ENCODE measurements around the gene EPN2. TPM values are rescaled to one million over a fixed set of nuclear protein-coding genes. Genes with fewer than 3 reads are reported as not detected.

The EPN2 gene
- total RNA-seq, 1 experiment from 2014 or later: 57.8 TPM

- H3T11ph ChIP-seq (ENCODE audit: low read length): no peak overlapping the region
- H4K5ac ChIP-seq (ENCODE audit: insufficient read length, low read depth, low read length): no peak overlapping the region
- H3K79me2 ChIP-seq (ENCODE audit: insufficient read depth, low read length): peaks cover 4% of the 10 kb centered on the region; the same call in 1 of the 2 replicates
- Mint-ChIP-seq H3K27me3 (ENCODE audit: low read depth) (no peaks in the 10 kb centered on the region), H3K4me1 (peaks cover 37 to 45% of the 10 kb centered on the region in 2 experiments), H3K36me3 (ENCODE audit: insufficient read depth in 1 of 3, low read depth in 3 of 3) (peaks cover 5 to 26% (median 6%) of the 10 kb centered on the region in 3 experiments; a peak in 6 of 7 replicates), H3K9me3 (no peaks in the 10 kb centered on the region), H3K27ac (peak overlapping the region in 2 of 3 experiments; percentile 24 to 42; a peak in 2 of 7 replicates), H3K4me3 (peak overlapping the region in 1 of 2 experiments; percentile 15; a peak in 1 of 5 replicates)
- no peak overlapping the region for H2BK5ac ChIP-seq (ENCODE audit: insufficient read length, low read length)
- TF ChIP-seq, protein P1, sequence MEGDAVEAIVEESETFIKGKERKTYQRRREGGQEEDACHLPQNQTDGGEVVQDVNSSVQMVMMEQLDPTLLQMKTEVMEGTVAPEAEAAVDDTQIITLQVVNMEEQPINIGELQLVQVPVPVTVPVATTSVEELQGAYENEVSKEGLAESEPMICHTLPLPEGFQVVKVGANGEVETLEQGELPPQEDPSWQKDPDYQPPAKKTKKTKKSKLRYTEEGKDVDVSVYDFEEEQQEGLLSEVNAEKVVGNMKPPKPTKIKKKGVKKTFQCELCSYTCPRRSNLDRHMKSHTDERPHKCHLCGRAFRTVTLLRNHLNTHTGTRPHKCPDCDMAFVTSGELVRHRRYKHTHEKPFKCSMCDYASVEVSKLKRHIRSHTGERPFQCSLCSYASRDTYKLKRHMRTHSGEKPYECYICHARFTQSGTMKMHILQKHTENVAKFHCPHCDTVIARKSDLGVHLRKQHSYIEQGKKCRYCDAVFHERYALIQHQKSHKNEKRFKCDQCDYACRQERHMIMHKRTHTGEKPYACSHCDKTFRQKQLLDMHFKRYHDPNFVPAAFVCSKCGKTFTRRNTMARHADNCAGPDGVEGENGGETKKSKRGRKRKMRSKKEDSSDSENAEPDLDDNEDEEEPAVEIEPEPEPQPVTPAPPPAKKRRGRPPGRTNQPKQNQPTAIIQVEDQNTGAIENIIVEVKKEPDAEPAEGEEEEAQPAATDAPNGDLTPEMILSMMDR (conservative IDR thresholded peaks at IDR 0.05): peak; percentile 39; the same call in 2 of the 3 replicates
- no peak overlapping the region for H2BK15ac ChIP-seq (ENCODE audit: low read depth, low read length)
- H3K79me1 ChIP-seq (ENCODE audit: insufficient read depth, low read depth, low read length, poor library complexity, severe bottlenecking): peaks cover 4% of the 10 kb centered on the region
- H4K91ac ChIP-seq (ENCODE audit: insufficient read length, low read depth, low read length): no peak overlapping the region
- no peak overlapping the region for H3K9ac ChIP-seq (ENCODE audit: extremely low read depth, insufficient read length, low read length)
- H2BK12ac ChIP-seq (ENCODE audit: insufficient read length, low read depth, low read length): no peak overlapping the region
- H2BK20ac ChIP-seq (ENCODE audit: low read depth, low read length, poor library complexity, severe bottlenecking): no peak overlapping the region
- H3K23ac ChIP-seq (ENCODE audit: insufficient read length, low read depth, low read length): no peak overlapping the region
- no peak overlapping the region; the same call in 1 of the 2 replicates for H3K14ac ChIP-seq (ENCODE audit: insufficient read depth, low read length)
- no peak overlapping the region for H3K56ac ChIP-seq (ENCODE audit: insufficient read length, low read depth, low read length)
- no peak overlapping the region for H4K8ac ChIP-seq (replicated peaks; ENCODE audit: insufficient read length, low read depth, low read length)
- no peaks in the 10 kb centered on the region for H3K23me2 ChIP-seq (ENCODE audit: insufficient read length, low read depth, low read length, poor library complexity, severe bottlenecking)
- WGBS (ENCODE audit: extremely low coverage, insufficient read length, low lambda C conversion rate): no CpG with 5 or more reads among the region's 13 CpGs
- H2AFZ ChIP-seq (ENCODE audit: low read length): no peak overlapping the region
- H2AK5ac ChIP-seq (ENCODE audit: insufficient read length, low read length): no peak overlapping the region
- H3K4ac ChIP-seq (ENCODE audit: low read depth, low read length): no peak overlapping the region
- H3K27ac ChIP-seq (ENCODE audit: insufficient read length, low read depth, low read length): no peak overlapping the region
- H3K4me1 ChIP-seq (ENCODE audit: insufficient read depth, low read length): no peaks in the 10 kb centered on the region
- no peak overlapping the region for H3K4me2 ChIP-seq (ENCODE audit: insufficient read depth, insufficient read length, low read length)
- no peak for DNase-seq
- no peaks in the 10 kb centered on the region for H3K27me3 ChIP-seq (ENCODE audit: insufficient read depth, low read length)
- H3K9me3 ChIP-seq (ENCODE audit: control insufficient read depth, low read depth, low read length): no peaks in the 10 kb centered on the region
- H3K18ac ChIP-seq (ENCODE audit: insufficient read length, low read depth, low read length): no peak overlapping the region
- H4K20me1 ChIP-seq (ENCODE audit: control insufficient read depth, insufficient read depth, insufficient read length): no peaks in the 10 kb centered on the region
- no peak overlapping the region for H2BK120ac ChIP-seq (ENCODE audit: low read depth, low read length, poor library complexity, severe bottlenecking)
Observed at GRCh38 chr17:19270704-19271611, 33.8 kb downstream of the EPN2 start.

All from H9 (cell line).